Chondrocyte (in vitro differentiated cells): Measurements from ENCODE around the gene PROX2. TPM values are rescaled to one million over a fixed set of nuclear protein-coding genes. Genes with fewer than 3 reads are reported as not detected.

Experiments
- DNase-seq: peaks from one replicate; pipeline ENCODE4 v3.0.0; 2021; ENCODE audit warnings: mixed read lengths, low spot score
- H3K27ac Mint-ChIP-seq: one replicate; pipeline ENCODE4 v1.8.0; 2021; ENCODE audit warnings: mild to moderate bottlenecking, moderate library complexity, mixed read lengths; ENCODE audit not compliant: unreplicated experiment
- H3K27me3 Mint-ChIP-seq: 2 replicates; pipeline ENCODE4 v1.8.0; 2021; ENCODE audit warnings: low read depth, mixed read lengths
- H3K36me3 Mint-ChIP-seq: 2 replicates; pipeline ENCODE4 v1.8.0; 2021; ENCODE audit warnings: low read depth, mixed read lengths
- H3K4me1 Mint-ChIP-seq: 2 replicates; pipeline ENCODE4 v1.8.0; 2021; ENCODE audit warnings: low read depth, mild to moderate bottlenecking, mixed read lengths
- H3K4me3 Mint-ChIP-seq: one replicate; pipeline ENCODE4 v1.8.0; 2021; ENCODE audit warnings: mild to moderate bottlenecking, moderate library complexity, mixed read lengths; ENCODE audit not compliant: unreplicated experiment
- H3K9me3 Mint-ChIP-seq: 2 replicates; pipeline ENCODE4 v1.8.0; 2021; ENCODE audit warnings: low read depth, mixed read lengths
- CTCF ChIP-seq: fragments of 200-600 bp; sonication (generic); IDR thresholded peaks from 2 replicates; pipeline ENCODE4 v1.5.0; 2021; ENCODE audit warnings: antibody characterized with exemption, mild to moderate bottlenecking, moderate library complexity
- total RNA-seq: library from RNA; stranded (reverse); gene quantifications from 3 replicates; pipeline ENCODE4 v1.2.1, GENCODE V29; 2021

PROX2 gene
- total RNA-seq, 1 donor from 2014 or later = not detected

GRCh38 chr14:74836251-74836960 is 39.5 kb downstream of the PROX2 start:
- H3K4me3 Mint-ChIP-seq = no peak overlapping the region
- no peak for TF ChIP-seq CTCF
- H3K36me3 Mint-ChIP-seq = peaks cover 5% of the 10 kb centered on the region
- H3K4me1 Mint-ChIP-seq = peaks cover 28% of the 10 kb centered on the region
- DNase-seq = no peak
- no peak overlapping the region for H3K27ac Mint-ChIP-seq
- no peaks in the 10 kb centered on the region for H3K9me3 Mint-ChIP-seq
- no peaks in the 10 kb centered on the region for H3K27me3 Mint-ChIP-seq

DNA sequence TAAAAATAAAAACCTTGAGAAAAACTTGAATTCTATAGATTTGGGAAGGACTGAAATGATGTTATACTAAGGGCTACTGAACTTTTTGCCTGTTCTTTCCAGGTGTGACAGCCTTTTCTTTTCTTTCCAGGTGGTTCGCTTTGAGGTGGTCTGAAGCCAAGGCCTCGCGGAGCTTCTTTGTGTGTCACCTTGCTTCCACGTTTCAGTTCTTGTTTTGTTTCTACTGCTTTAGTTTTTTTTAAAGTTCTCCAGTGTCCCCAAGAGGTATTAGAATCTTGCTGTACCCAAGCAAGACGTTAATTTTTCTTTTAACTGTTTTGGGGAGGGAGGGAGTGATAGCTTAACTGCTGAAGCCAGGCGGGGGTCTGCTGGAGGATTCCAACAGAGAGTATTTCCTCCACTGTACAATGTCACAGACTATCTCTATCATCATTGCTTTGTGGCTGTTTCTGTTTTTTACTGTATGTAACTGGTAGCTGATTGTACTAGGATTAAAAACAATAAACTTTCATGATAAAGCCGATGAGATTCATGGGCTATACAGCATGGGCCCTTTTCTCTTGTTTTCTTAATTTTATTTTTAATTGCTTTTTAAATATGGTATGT is 40.2 kb downstream of the PROX2 start:
- Mint-ChIP-seq H3K9me3 (no peaks in the 10 kb centered on the region), H3K4me3 (no peak overlapping the region), H3K27ac (no peak overlapping the region), H3K36me3 (peaks cover 4% of the 10 kb centered on the region), H3K4me1 (peaks cover 28% of the 10 kb centered on the region), H3K27me3 (no peaks in the 10 kb centered on the region)
- DNase-seq = no peak
- no peak for TF ChIP-seq CTCF

DNA sequence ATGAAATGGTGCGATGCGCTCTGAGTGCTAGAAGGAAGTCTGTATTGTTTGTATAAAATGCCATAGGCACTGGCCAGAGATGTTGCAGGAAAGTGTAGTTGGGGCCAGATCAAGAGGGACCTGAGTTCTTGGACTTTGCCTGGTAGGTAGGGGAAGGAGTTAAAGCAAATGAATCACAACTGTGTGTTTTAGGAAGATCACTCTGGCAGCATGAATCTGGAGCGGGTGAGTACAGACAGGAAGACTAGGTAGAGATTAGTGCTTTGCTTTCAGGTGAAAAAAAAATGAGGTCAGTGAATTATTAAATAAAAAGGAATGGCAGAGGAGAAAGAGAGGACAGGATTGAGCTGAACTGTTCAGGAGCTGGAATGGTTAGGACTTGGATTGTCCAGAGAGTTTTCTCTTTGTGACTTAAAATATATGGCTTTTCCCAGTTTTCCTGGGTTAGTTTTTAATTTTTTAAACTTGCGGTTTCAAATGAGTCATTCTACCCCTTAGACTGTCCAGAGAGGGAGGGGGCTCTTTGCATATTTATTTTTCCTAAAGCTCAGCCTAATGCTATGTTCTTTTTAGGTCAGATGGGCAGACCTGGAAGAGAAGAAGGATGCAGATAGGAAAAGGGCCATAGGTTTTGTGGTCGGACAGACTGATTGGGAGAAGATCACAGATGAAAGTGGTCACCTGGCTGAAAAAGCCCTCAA is 41.1 kb downstream of the PROX2 start:
- H3K9me3 Mint-ChIP-seq = no peaks in the 10 kb centered on the region
- no peak for TF ChIP-seq CTCF
- H3K27me3 Mint-ChIP-seq = no peaks in the 10 kb centered on the region
- peaks cover 28% of the 10 kb centered on the region for H3K4me1 Mint-ChIP-seq
- H3K36me3 Mint-ChIP-seq = peaks cover 9% of the 10 kb centered on the region
- peak overlapping the region; percentile 80 for H3K27ac Mint-ChIP-seq
- H3K4me3 Mint-ChIP-seq = no peak overlapping the region
- no peak for DNase-seq

DNA sequence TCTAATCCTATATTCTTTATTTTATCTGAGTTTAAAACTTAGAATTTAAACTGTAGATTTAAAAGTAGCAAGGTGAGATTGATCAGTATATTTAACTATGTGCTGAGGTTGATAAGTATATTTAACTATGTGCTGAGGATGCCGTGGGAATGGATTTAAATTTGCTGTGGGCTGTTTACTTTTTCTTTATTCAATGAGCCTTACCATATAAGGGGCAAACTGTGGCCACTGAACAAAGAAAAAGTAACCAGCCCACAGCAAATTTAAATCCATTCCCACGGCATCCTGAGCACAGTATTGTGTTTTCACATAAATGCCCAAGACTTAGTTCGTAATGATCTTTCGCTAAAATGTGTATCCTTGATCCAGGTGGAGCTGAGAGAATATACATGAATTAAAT is 43.1 kb downstream of the PROX2 start:
- no peak for DNase-seq
- no peak for TF ChIP-seq CTCF
- Mint-ChIP-seq H3K27ac (no peak overlapping the region), H3K4me1 (peaks cover 24% of the 10 kb centered on the region), H3K4me3 (no peak overlapping the region), H3K9me3 (no peaks in the 10 kb centered on the region), H3K27me3 (no peaks in the 10 kb centered on the region), H3K36me3 (peaks cover 16% of the 10 kb centered on the region)

DNA sequence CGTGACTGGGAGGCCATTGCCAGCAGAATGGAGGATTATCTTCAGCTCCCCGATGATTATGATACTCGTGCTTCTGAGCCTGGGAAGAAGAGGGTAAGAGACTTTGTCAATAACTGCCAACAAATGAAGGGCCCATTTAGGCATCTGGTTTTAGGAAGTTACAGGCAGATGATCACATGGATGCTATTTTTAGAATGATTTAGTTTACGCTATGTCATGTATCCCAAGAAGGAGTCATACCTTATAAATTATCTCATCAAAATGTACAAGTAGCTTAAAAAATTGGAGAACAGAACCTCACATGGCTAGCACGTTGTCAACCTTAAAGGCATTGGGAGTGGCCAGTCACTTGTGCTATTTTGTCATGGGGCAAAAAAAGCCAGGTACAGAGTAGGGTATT is 46.7 kb downstream of the PROX2 start:
- Mint-ChIP-seq H3K4me3 (no peak overlapping the region), H3K27me3 (no peaks in the 10 kb centered on the region), H3K9me3 (no peaks in the 10 kb centered on the region), H3K27ac (no peak overlapping the region), H3K4me1 (peaks cover 1% of the 10 kb centered on the region), H3K36me3 (peaks cover 18% of the 10 kb centered on the region)
- no peak for TF ChIP-seq CTCF
- DNase-seq = no peak
